GM19438 (cell line): ENCODE data around the gene NTRK3.

Experiments
- ATAC-seq: cut with Tn5 transposase; IDR thresholded peaks from one replicate; pipeline ENCODE4 v1.9.1; 2021; ENCODE audit warnings: low read depth; ENCODE audit not compliant: unreplicated experiment

Gene NTRK3

GRCh38 chr15:88127432-88127790 is 129.1 kb downstream of the NTRK3 start:
- ATAC-seq = no peak

GRCh38 chr15:88126695-88127431 is 129.7 kb downstream of the NTRK3 start:
- no peak for ATAC-seq

GRCh38 chr15:88125576-88125975 is 131.0 kb downstream of the NTRK3 start:
- ATAC-seq = no peak

GRCh38 chr15:88124199-88124598 is 132.3 kb downstream of the NTRK3 start:
- ATAC-seq = no peak

GRCh38 chr15:88121968-88122530 is 134.5 kb downstream of the NTRK3 start:
- no peak for ATAC-seq

GRCh38 chr15:88120026-88120425 is 136.5 kb downstream of the NTRK3 start:
- ATAC-seq = no peak

- no peak for ATAC-seq
Measured at GRCh38 chr15:88118741-88119140, 137.8 kb downstream of the NTRK3 start.

GRCh38 chr15:88118035-88118434 is 138.5 kb downstream of the NTRK3 start:
- no peak for ATAC-seq

- no peak for ATAC-seq
Measured at GRCh38 chr15:88115486-88116152, 140.9 kb downstream of the NTRK3 start.

- no peak for ATAC-seq
Measured at GRCh38 chr15:88113613-88114308, 142.8 kb downstream of the NTRK3 start.

GRCh38 chr15:88108991-88109390 is 147.5 kb downstream of the NTRK3 start:
- no peak for ATAC-seq

GRCh38 chr15:88108477-88108876 is 148.1 kb downstream of the NTRK3 start:
- no peak for ATAC-seq

GRCh38 chr15:88106074-88106473 is 150.5 kb downstream of the NTRK3 start:
- ATAC-seq = no peak

- ATAC-seq = no peak
Measured at GRCh38 chr15:88104357-88104756, 152.2 kb downstream of the NTRK3 start.

- no peak for ATAC-seq
Measured at GRCh38 chr15:88100181-88100580, 156.4 kb downstream of the NTRK3 start.

- no peak for ATAC-seq
Measured at GRCh38 chr15:88098361-88098760, 158.2 kb downstream of the NTRK3 start.

- ATAC-seq = no peak
Measured at GRCh38 chr15:88091444-88092016, 165.0 kb downstream of the NTRK3 start.

- no peak for ATAC-seq
Measured at GRCh38 chr15:88090481-88091011, 166.0 kb downstream of the NTRK3 start.

- ATAC-seq = no peak
Measured at GRCh38 chr15:88089731-88090130, 166.8 kb downstream of the NTRK3 start.

GRCh38 chr15:88089024-88089620 is 167.4 kb downstream of the NTRK3 start:
- ATAC-seq = no peak
